K562 (cell line): Measurements from ENCODE around the gene LIPN. TPM values are rescaled to one million over a fixed set of nuclear protein-coding genes. Genes with fewer than 3 reads are reported as not detected.

Experiments used
- ATAC-seq: fragments of 200-7000 bp; cut with Tn5 transposase; 3 replicates; pipeline ENCODE4 v1.9.1; 2020; ENCODE audit warnings: moderate library complexity
- BruUV-seq: library from RNA; stranded (reverse); fragments of 400-500 nt; replicated peaks from 2 replicates; lab custom pipeline; 2021; lab: Mats Ljungman, UMichigan
- CTCF ChIA-PET: fragments of 300-600 bp; formaldehyde crosslinking; extraction: SDS; loops from one replicate; lab custom pipeline; 2021; ENCODE audit warnings: low intra/inter-chr PET ratio; lab: Yijun Ruan, JAX
- POLR2A ChIA-PET: fragments of 300-600, 350-650 bp; sonication (Branson Sonifier 250); formaldehyde crosslinking; extraction: SDS; loops from one replicate; lab custom pipeline; 2021; ENCODE audit warnings: antibody characterized with exemption, inconsistent platforms; lab: Yijun Ruan, JAX
- DNase-seq, 4 experiments: peaks; one replicate each; pipeline versions ENCODE4 v3.0.0 to v3.0.0-alpha.2; 2011 to 2018; ENCODE audit warnings: low spot score in 3 of 4, mixed read lengths in 3 of 4; ENCODE audit errors: extremely low read depth in 1 of 4
- FAIRE-seq: peaks from 2 replicates; lab custom pipeline; 2011; peaks lifted over from hg19 to GRCh38; lab: Jason Lieb, UNC
- H2AFZ ChIP-seq: 2 replicates; pipeline ENCODE4 v1.6.0; 2011; ENCODE audit warnings: low read depth, low read length, control low read depth, inconsistent platforms
- H3K27ac ChIP-seq: fragments of 200-600 bp; 3 replicates; pipeline ENCODE4 v1.8.0; 2011; ENCODE audit warnings: low read depth, mild to moderate bottlenecking, control low read depth, inconsistent platforms, low read length, moderate library complexity, mixed read lengths; ENCODE audit errors: extremely low read depth
- H3K27me3 ChIP-seq, 2 experiments: fragments of 300-600 bp in 1 of 2; 2 replicates in 1 of 2; 3 replicates in 1 of 2; pipeline versions ENCODE4 v1.6.0 to v1.8.0; 2011; ENCODE audit warnings: inconsistent platforms in 2 of 2, low read length in 2 of 2, mild to moderate bottlenecking in 1 of 2, mixed read lengths in 1 of 2, moderate library complexity in 1 of 2; ENCODE audit not compliant: control insufficient read depth in 2 of 2, insufficient read depth in 2 of 2
- H3K36me3 ChIP-seq: fragments of 300-600 bp; 3 replicates; pipeline ENCODE4 v1.8.0; 2011; ENCODE audit warnings: mild to moderate bottlenecking, low read length, inconsistent platforms; ENCODE audit not compliant: control insufficient read depth, insufficient read depth
- H3K4me1 ChIP-seq, 2 experiments: fragments of 200-600 bp in 1 of 2; replicated peaks in 1 of 2; 2 replicates in 1 of 2; 3 replicates in 1 of 2; pipeline versions ENCODE4 v1.5.1 to v1.8.0; 2011; ENCODE audit warnings: inconsistent platforms in 2 of 2, low read length in 2 of 2, mild to moderate bottlenecking in 1 of 2, mixed read lengths in 1 of 2, moderate library complexity in 1 of 2; ENCODE audit not compliant: control insufficient read depth in 2 of 2, insufficient read depth in 2 of 2
- H3K4me2 ChIP-seq: 2 replicates; pipeline ENCODE4 v1.6.1; 2011; ENCODE audit warnings: low read length, control low read depth, inconsistent platforms, mixed read lengths; ENCODE audit not compliant: insufficient read depth
- H3K4me3 ChIP-seq: fragments of 200-600 bp; sonication (generic), shearing (Covaris generic); 2 replicates; pipeline ENCODE4 v1.5.1; 2016; ENCODE audit warnings: control low read depth, inconsistent platforms
- H3K79me2 ChIP-seq: fragments of 200-600 bp; 3 replicates; pipeline ENCODE4 v1.8.0; 2011; ENCODE audit warnings: low read length, inconsistent platforms; ENCODE audit not compliant: control insufficient read depth, insufficient read depth
- H3K9ac ChIP-seq, 2 experiments: 2 replicates each; pipeline versions ENCODE4 v1.6.0 to v1.6.1; 2011; ENCODE audit warnings: low read depth in 2 of 2, low read length in 2 of 2, control low read depth in 1 of 2, inconsistent platforms in 1 of 2, mild to moderate bottlenecking in 1 of 2, mixed read lengths in 1 of 2; ENCODE audit not compliant: insufficient read depth in 1 of 2
- H3K9me1 ChIP-seq: one replicate; pipeline ENCODE4 v1.6.0; 2011; ENCODE audit warnings: inconsistent platforms, mild to moderate bottlenecking, low read length, moderate library complexity; ENCODE audit not compliant: control insufficient read depth, insufficient read depth
- H3K9me3 ChIP-seq: replicated peaks from 2 replicates; pipeline ENCODE4 v1.5.1; 2011; ENCODE audit warnings: low read depth, low read length, inconsistent platforms; ENCODE audit not compliant: control insufficient read depth, insufficient read depth
- H4K20me1 ChIP-seq: replicated peaks from 2 replicates; pipeline ENCODE4 v1.6.1; 2011; ENCODE audit warnings: low read length, inconsistent platforms, mixed read lengths; ENCODE audit not compliant: control insufficient read depth, insufficient read depth
- DDX20 ChIP-seq: fragments of 450-650 bp; IDR thresholded peaks from 2 replicates; pipeline ENCODE4 v1.6.1; 2016; ENCODE audit warnings: missing genetic modification characterization, low read depth, mild to moderate bottlenecking, missing compliant biosample characterization, moderate library complexity
- ETV1 ChIP-seq: fragments of 450-650 bp; conservative IDR thresholded peaks from 2 replicates; pipeline ENCODE4 v1.6.1; 2016; ENCODE audit warnings: missing genetic modification characterization, control low read depth, low read depth, missing compliant biosample characterization
- FOXK1 ChIP-seq: sonication (generic); formaldehyde crosslinking; IDR thresholded peaks from 2 replicates; pipeline ENCODE4 v1.8.0; 2022; ENCODE audit warnings: missing genetic modification reagents, mild to moderate bottlenecking, borderline replicate concordance
- GABPB1 ChIP-seq: sonication (generic); formaldehyde crosslinking; IDR thresholded peaks from 2 replicates; pipeline ENCODE4 v1.8.0; 2022; ENCODE audit warnings: mild to moderate bottlenecking, missing genetic modification reagents
- HNRNPH1 ChIP-seq: fragments of 200-400 bp; formaldehyde crosslinking; optimal IDR thresholded peaks from 2 replicates; pipeline ENCODE3; 2017; ENCODE audit warnings: low read depth, mild to moderate bottlenecking, low read length, moderate library complexity
- NR3C1 ChIP-seq: sonication (generic); formaldehyde crosslinking; IDR thresholded peaks from 2 replicates; pipeline ENCODE4 v1.8.1; 2022; ENCODE audit warnings: missing genetic modification reagents
- ZC3H11A ChIP-seq: IDR thresholded peaks from 2 replicates; pipeline ENCODE4 v1.6.1; 2012; ENCODE audit warnings: low read depth, low read length, improper control_type of control experiment
- ZFP36 ChIP-seq: fragments of 150-350 bp; IDR thresholded peaks from 2 replicates; pipeline ENCODE4 v1.6.1; 2018; ENCODE audit warnings: low read length, low read depth; ENCODE audit not compliant: partially characterized antibody
- ZKSCAN8 ChIP-seq: fragments of 200-800 bp; sonication (Bioruptor generic); IDR thresholded peaks from 2 replicates; pipeline ENCODE4 v1.6.1; 2016; ENCODE audit warnings: missing genetic modification characterization, missing compliant biosample characterization
- WGBS: fragments of 100-300 bp; shearing (Covaris generic); methylation state at CpG from one replicate; pipeline ENCODE4 v1.1.6; 2016; ENCODE audit warnings: low coverage, mixed read lengths; ENCODE audit not compliant: insufficient coverage; ENCODE audit errors: missing lambda C conversion rate; 5-methylcytosine and 5-hydroxymethylcytosine counted together
- in situ Hi-C: fragments of 300-500 bp; cut with MboI; formaldehyde crosslinking; loops from 4 replicates; pipeline ENCODE4 v1.15.0; 2018; ENCODE audit warnings: inconsistent platforms, mixed read lengths
- intact Hi-C: fragments of 100-400 bp; cut with micrococcal nuclease; formaldehyde crosslinking; loops from 2 replicates; pipeline ENCODE4 v1.14.2; 2022
- polyA plus RNA-seq, 8 experiments: library from polyadenylated mRNA; depleted of rRNA in 4 of 8; stranded (reverse) in 5 of 8; unstranded in 3 of 8; fragments of >200 nt; fragmentation: Nextera tagmentation in 2 of 8; fragmentation: Illumina TruSeq in 1 of 8; extraction: Ambion mirVana in 2 of 8; extraction: Trizol in 1 of 8; gene quantifications; 2 replicates each; pipeline versions ENCODE4 v1.2.1 to v1.2.3, GENCODE V29; 2011 to 2014; ENCODE audit warnings: inconsistent platforms in 1 of 8, missing spikeins in 1 of 8
- total RNA-seq, 7 experiments: library from RNA; depleted of rRNA in 6 of 7; stranded (reverse); fragments of >200 nt in 6 of 7; fragmentation: Illumina TruSeq in 2 of 7; extraction: Trizol in 2 of 7; gene quantifications; 2 replicates each; pipeline versions ENCODE4 v1.2.1 to v1.2.3, GENCODE V29; 2011 to 2021; ENCODE audit warnings: low replicate concordance in 1 of 7
- TF ChIP-seq, protein P1 (sequence below): fragments of 450-650 bp; IDR thresholded peaks from 2 replicates; pipeline ENCODE4 v1.6.1; 2016; ENCODE audit warnings: mild to moderate bottlenecking
- TF ChIP-seq, protein P2 (sequence below): fragments of 450-650 bp; IDR thresholded peaks from 2 replicates; pipeline ENCODE4 v1.6.1; 2016; ENCODE audit warnings: low read depth, mild to moderate bottlenecking, moderate library complexity
- TF ChIP-seq, protein P3 (sequence below): fragments of 250-450 bp; sonication (Bioruptor Pico); IDR thresholded peaks from 2 replicates; pipeline ENCODE4 v1.4.0; 2020; ENCODE audit warnings: mild to moderate bottlenecking
- TF ChIP-seq, protein P4 (sequence below): fragments of 250-450 bp; sonication (Bioruptor Pico); IDR thresholded peaks from 2 replicates; pipeline ENCODE4 v1.5.0; 2021; ENCODE audit warnings: mild to moderate bottlenecking, moderate library complexity

LIPN gene
- total and polyA plus RNA-seq, 9 of the 15 experiments (the other 6 are each of a cell fraction or from before 2014, with no cell fraction given) = not detected

GRCh38 chr10:88800152-88801125, 40.6 kb downstream of the LIPN start:
- 0% methylated on average over 2 of the region's 2 CpGs for WGBS
- H3K27ac ChIP-seq = no peak overlapping the region
- H3K27me3 ChIP-seq = no peaks in the 10 kb centered on the region
- in situ Hi-C loops (no loop called here), intact Hi-C loops (no loop called here)
- no peak overlapping the region for H2AFZ ChIP-seq
- H3K9me3 ChIP-seq = no peaks in the 10 kb centered on the region
- ChIA-PET CTCF (no interaction called here), POLR2A (no interaction called here)
- H3K79me2 ChIP-seq = no peaks in the 10 kb centered on the region
- H3K4me2 ChIP-seq = no peak overlapping the region
- no peaks in the 10 kb centered on the region for H4K20me1 ChIP-seq
- no TSS peak for BruUV-seq
- no peak for ATAC-seq
- no peaks in the 10 kb centered on the region for H3K36me3 ChIP-seq
- no peaks in the 10 kb centered on the region for H3K9me1 ChIP-seq
- H3K4me3 ChIP-seq = no peak overlapping the region
- no peak for FAIRE-seq
- H3K4me1 ChIP-seq = no peaks in the 10 kb centered on the region
- DNase-seq = no peak
- H3K9ac ChIP-seq = no peak overlapping the region
- TF ChIP-seq ZC3H11A (no peak), FOXK1 (CRISPR knock-in tag) (no peak), DDX20 (tag) (no peak), HNRNPH1 (no peak), ETV1 (tag) (no peak), ZFP36 (no peak), NR3C1 (CRISPR knock-in tag) (no peak), ZKSCAN8 (CRISPR knock-in tag) (no peak), GABPB1 (CRISPR knock-in tag) (no peak)
- TF ChIP-seq, protein P1, sequence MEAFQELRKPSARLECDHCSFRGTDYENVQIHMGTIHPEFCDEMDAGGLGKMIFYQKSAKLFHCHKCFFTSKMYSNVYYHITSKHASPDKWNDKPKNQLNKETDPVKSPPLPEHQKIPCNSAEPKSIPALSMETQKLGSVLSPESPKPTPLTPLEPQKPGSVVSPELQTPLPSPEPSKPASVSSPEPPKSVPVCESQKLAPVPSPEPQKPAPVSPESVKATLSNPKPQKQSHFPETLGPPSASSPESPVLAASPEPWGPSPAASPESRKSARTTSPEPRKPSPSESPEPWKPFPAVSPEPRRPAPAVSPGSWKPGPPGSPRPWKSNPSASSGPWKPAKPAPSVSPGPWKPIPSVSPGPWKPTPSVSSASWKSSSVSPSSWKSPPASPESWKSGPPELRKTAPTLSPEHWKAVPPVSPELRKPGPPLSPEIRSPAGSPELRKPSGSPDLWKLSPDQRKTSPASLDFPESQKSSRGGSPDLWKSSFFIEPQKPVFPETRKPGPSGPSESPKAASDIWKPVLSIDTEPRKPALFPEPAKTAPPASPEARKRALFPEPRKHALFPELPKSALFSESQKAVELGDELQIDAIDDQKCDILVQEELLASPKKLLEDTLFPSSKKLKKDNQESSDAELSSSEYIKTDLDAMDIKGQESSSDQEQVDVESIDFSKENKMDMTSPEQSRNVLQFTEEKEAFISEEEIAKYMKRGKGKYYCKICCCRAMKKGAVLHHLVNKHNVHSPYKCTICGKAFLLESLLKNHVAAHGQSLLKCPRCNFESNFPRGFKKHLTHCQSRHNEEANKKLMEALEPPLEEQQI = no peak
- TF ChIP-seq, protein P2, sequence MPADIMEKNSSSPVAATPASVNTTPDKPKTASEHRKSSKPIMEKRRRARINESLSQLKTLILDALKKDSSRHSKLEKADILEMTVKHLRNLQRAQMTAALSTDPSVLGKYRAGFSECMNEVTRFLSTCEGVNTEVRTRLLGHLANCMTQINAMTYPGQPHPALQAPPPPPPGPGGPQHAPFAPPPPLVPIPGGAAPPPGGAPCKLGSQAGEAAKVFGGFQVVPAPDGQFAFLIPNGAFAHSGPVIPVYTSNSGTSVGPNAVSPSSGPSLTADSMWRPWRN = no peak
- TF ChIP-seq, protein P3, sequence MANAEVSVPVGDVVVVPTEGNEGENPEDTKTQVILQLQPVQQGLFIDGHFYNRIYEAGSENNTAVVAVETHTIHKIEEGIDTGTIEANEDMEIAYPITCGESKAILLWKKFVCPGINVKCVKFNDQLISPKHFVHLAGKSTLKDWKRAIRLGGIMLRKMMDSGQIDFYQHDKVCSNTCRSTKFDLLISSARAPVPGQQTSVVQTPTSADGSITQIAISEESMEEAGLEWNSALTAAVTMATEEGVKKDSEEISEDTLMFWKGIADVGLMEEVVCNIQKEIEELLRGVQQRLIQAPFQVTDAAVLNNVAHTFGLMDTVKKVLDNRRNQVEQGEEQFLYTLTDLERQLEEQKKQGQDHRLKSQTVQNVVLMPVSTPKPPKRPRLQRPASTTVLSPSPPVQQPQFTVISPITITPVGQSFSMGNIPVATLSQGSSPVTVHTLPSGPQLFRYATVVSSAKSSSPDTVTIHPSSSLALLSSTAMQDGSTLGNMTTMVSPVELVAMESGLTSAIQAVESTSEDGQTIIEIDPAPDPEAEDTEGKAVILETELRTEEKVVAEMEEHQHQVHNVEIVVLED = no peak
- TF ChIP-seq, protein P4, sequence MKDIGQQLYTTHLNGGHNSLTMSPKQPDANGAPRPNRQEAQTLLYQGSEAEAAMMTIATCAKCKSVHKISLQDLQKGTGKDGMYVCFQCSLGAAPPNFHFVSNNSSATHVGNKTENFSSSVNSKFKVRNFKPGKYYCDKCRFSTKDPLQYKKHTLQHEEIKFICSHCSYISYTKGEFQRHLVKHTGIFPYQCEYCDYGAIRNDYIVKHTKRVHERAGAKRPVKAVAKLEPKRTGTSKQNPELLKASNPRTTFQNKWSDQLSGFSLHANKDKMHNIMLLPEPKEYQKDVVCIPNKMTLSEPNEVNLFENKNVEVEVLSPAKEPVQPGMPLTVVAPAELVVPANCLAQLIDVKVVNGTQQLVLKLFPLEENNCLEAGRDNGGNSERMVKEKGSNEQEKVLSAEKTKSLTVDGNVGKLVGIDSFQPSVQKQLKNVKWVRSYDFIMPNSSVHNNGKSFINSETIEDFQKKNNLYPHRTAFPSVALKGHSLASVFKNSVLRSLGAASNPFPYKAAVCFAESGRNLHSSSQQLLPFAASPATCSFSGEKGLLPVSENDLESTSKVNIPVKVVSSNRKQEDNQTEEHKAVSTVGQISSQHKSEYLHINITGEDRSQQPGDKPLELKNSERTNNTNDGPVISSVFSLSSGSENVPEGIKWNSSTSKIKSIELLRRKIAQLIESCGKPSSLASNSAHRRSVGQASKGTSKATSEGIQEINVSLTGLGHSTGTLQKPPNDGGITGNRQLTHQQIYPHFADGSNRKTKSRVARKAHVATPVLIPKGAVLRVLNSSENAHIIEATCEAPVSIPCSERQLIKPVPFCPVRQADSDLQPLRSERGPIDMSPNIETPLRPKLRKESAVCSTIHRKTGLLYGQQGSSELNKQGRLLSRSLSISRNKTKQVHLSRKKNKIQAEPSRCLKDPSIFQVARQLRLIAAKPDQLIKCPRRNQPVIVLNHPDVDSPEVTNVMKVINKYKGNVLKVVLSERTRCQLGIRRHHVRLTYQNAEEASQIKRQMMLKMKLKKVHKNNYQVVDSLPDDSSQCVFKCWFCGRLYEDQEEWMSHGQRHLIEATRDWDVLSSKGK (CRISPR knock-in tag) = no peak
